ENCODE results near the gene ESYT2.

The ESYT2 gene

DNA sequence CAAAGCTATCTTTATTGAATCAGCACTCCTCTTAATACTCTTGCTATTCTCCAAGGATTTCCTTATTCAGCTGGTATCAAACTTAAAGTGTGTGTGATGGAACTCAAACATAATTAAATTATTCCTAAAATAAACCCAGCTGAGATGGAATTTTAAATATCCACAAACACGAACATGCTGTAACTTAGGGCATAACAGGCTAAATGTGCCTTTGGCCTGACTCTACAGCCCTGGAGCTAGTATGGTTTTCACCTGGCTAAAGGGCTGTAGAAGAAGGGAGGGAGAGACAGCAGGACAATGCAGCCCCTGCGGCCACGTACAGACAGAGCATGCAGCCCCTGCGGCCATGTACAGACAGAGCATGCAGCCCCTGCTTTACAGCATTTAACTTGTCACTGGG lies 34.0 kb downstream of the ESYT2 start:
- no peak for FAIRE-seq

- no peak for FAIRE-seq
Measured at GRCh38 chr7:158791107-158791506, 38.2 kb downstream of the ESYT2 start.

DNA sequence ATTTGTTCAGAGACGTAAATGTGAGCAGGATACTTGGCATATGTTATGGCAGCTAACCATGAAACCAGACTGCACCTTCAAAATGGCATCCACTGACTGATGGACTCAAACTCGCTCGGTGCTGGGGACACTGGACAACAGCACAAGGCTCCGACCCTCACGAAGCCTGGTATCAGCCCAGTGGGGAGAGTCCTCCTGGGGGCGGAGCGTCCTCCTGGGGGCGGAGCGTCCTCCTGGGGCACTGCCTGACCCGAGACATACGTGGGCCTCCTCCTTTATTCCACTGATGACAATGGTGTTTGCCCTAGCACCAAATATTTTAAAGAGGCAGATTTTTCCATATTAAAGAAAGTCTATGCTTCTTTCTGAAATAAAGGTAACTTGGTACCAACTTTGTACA lies 39.5 kb downstream of the ESYT2 start:
- no peak for FAIRE-seq

DNA sequence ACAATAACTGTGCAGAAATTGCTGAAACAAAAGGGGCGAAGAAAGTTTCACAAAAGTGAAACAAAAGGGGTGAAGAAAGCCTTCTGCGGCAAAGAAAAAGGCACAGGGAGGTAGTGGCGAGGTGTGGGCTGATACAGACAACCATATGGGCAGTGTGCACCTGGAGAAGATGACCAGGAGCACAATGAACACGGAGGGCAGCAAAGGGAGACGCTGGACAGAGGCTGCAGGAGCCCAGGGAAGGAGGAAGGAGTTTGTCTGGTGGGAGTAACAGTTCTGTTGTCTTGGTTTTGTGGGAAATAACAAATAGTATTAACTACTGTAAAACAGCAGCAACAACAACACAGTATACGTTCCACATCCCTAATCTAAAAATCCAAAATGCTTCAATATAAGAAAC lies 42.4 kb downstream of the ESYT2 start:
- FAIRE-seq = no peak

- no peak for FAIRE-seq
Measured at GRCh38 chr7:158784270-158784669, 45.0 kb downstream of the ESYT2 start.

DNA sequence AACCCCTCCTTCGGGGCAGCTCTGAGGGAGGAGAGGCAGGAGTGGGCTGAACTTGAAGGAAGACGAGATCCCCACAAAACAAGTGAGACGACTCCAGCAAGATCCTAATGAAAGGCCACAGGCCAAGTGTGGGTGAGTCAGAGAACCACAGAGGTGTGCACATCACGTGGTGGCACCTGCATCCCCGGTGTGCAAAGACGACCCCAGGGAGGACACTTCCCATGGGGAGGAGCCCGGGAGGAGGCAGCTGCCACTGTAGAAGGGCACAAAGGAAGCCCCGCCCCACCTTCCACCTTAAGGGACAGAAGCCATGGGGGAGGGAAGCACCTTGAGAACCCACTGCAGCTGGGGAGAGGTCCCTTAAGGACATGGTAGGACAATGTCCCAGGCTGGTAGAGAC lies 45.7 kb downstream of the ESYT2 start:
- no peak for FAIRE-seq

DNA sequence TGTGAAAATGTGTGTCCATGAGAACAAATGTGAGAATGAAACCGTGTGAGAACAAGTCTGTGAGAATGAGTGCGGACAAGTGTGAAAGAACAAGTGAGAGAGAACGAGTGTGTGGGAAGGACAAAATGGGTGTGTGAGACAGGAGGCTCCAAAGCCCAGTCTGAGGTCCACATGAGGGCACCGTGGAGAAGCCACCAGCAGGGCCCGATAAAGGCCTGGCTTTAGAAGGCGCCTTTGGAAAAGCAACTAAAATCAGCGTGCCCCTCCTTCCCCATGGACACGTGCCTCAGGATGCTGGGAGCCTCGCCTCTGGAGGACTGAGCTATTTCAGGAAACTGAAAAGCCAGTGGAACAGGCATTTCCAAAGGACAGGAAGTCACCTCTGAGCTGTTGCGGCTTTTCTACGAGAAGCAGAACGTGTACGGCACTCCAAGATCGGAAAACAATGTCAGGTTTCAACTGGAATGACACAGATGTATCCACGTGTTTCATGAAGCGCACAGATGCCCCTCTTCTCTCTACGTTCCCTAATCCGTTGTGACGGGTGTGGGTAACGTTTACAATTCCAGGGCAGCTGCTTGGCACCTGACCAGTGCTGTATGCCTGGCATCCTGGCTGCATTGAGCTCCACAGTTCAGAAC lies 46.4 kb downstream of the ESYT2 start:
- FAIRE-seq = no peak

GRCh38 chr7:158781974-158782664 lies 47.2 kb downstream of the ESYT2 start:
- FAIRE-seq = no peak

DNA sequence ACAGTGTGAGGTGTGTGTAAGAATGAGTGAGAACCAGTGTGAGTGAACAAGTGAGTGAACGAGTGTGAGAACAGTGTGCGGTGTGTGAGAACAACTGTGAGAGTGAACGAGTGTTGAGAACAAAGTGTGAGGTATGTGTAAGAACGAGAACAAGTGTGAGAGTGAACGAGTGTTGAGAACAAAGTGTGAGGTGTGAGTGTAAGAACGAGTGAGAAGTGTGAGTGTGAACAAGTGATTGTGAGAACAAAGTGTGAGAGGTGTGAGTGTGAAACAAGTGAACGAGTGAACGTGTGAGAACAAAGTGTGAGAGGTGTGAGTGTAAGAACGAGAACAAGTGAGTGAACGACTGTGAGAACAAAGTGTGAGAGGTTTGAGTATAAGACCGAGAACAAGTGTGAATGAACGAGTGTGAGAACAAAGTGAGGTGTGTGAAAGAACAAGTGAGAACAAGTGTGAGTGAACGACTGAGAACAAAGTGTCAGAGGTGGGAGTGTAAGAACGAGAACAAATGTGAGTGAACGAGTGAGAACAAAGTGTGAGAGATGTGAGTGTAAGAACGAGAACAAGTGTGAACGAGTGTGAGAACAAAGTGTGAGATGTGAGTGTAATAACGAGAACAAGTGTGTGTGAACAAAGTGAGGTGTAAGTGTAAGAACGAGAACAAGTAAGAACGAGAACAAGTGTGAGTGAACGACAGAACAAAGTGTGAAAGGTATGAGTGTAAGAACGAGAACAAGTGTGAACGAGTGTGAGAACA lies 47.9 kb downstream of the ESYT2 start:
- no peak for FAIRE-seq

DNA sequence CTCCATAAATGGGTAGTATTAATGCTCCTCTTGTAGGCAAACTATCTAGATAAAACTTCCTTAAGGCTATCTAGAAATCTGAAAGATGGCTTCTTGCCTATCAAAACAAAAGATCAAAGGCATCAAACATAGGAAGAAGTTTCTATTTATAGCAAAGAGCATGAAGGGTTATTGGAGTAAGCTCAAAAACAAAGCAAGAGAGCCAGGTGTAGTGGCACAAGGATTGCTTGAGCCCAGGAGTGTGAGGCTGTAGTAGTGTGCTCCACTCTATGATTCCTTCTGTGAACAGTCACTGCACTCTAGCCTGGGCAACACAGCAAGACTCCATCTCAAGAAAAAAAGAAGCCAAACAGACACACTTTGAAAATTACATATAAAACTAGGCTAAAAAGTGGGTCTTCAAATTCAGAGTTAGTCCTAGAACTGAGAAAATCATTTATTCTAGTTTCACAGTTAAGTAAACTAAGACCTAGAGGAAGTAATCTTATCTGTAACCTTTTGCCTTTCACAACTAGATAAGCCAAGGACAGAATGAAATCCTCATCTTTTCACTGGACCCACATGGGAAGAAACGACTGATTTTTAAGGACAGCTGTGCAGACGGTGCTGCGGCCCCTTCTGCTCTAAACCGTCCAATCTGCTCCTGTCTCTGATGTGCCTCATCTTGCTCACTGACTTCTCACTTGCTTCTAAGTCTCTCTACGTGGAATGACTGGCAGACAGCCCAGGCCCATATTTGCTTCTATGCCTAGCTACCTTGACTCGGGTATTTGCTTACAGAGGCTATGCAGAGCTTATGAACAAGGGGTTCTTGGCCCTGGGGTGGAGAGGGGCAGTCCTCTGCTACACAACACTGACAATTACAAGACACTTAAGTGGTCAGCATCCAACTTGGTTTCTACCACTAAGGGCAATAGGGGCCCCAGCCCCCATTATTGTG lies 50.0 kb downstream of the ESYT2 start:
- no peak for FAIRE-seq

DNA sequence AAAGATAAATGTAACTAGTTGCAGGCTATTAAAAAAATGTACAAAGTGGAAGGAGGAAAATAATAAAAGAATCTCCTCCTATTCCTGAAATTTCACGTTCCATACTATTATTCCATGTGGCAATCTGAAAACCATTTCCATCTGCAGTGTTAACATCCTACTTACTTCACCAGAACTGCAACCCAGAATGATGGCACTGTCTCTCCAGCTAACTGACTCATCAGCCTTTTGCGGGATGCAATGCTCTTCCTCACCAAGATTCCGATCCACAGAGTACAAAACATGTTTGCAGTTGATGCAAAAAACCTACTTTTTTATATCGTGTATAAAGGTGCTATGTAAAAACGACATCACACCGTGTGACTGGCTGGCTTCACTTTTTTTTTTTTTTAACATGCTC lies 50.8 kb downstream of the ESYT2 start:
- FAIRE-seq = no peak

DNA sequence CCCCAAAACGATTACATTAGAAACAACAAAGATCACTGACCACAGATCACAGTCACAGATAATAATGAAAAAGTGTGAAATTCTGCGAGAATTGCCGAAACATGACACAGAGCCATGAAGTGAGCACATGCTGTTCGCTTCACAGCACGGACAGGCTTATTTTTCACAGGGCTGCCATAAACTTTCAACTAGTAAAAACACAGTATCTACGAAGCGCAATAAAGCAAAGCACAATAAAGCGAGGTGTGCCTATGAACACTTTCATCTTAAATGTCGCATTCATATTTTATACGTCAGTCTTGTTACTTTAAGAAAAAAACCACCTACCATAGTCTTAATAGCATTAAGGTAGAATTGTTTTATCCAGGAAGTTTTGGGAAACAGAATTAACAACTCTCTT lies 51.5 kb downstream of the ESYT2 start:
- no peak for FAIRE-seq

GRCh38 chr7:158776474-158776873 lies 52.8 kb downstream of the ESYT2 start:
- FAIRE-seq = no peak

DNA sequence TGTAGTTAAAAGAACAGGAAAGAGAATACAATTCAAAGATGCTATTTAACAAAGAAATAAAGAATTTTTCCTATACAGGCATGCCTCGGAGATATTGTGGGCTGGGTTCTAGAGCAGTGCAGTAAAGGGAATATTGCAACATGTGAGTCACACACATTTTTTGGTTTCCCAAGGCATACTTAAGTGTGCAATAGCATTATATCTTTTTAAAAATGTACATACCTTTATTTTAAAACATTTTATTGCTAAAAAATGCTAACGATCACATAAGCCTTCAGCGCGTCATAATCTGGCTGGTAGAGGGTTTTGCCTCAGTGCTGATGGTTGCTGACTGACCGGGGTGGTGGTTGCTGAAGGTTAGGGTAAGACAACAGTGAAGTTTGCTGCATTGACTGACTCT lies 54.4 kb downstream of the ESYT2 start:
- no peak for FAIRE-seq

- no peak for FAIRE-seq
Measured at GRCh38 chr7:158772916-158773315, 56.4 kb downstream of the ESYT2 start.

DNA sequence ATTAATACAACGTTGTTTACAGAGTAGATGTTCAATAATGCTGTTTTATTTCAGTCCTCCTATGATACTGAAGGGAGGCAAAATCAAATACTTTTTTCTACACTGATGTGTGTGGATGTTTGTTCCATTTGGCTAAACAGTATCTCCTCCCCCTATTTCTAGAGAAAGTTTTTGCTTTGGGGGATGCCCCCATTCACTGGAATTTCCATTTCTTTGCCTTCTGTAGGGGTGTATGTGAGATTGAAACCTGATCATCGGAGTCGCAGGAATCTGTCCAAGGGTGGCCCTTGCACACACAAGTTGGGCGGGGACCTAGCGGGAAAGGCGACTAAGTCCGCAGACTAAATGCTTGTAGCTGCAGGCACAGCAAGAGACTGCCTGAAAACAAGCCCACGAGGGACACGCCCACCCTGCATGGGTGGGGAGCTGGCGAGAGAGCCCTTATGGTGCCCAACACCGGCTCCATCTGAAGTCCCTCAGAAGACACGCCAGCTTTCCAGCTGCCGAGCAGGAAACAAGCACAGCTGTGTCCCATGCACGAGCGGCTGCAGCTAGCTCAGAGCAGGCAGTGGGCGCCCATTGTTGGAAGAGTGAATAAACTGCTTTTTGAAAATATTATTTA lies 58.0 kb downstream of the ESYT2 start:
- FAIRE-seq = no peak

GRCh38 chr7:158767707-158768106 lies 61.6 kb downstream of the ESYT2 start:
- no peak for FAIRE-seq

DNA sequence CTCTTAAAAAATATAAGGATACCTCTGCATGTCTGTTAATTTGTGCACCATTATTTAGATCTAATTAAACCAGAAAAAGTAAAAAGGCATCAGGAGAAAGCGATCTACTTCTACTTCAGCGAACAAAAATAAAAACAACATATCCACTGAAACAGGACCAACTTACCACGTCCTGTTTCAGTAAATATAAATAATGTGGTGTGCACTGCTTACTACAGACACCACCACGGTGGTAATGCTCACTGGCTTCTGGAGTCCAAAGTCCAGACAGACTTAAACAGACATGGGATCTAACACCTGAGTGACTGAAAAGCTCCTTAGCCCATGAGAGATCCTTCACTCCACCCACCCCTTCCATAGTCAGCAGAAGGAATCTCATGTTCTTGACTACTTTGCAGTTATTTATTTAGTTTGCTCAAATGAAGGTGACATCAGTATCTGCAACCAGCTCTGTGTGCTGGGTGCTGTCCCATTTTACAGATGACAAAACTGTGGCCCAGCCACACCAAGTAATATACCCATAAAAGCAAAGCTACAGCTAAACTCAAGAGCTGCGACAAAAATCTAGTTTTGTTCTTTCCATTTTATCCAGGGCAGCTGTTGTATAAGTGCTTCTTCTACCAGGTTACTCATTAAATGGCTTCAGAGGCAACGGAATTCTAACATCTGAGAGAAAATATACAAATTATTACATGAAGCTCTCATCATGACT lies 62.6 kb downstream of the ESYT2 start:
- no peak for FAIRE-seq

GRCh38 chr7:158765020-158765419 lies 64.3 kb downstream of the ESYT2 start:
- FAIRE-seq = no peak

DNA sequence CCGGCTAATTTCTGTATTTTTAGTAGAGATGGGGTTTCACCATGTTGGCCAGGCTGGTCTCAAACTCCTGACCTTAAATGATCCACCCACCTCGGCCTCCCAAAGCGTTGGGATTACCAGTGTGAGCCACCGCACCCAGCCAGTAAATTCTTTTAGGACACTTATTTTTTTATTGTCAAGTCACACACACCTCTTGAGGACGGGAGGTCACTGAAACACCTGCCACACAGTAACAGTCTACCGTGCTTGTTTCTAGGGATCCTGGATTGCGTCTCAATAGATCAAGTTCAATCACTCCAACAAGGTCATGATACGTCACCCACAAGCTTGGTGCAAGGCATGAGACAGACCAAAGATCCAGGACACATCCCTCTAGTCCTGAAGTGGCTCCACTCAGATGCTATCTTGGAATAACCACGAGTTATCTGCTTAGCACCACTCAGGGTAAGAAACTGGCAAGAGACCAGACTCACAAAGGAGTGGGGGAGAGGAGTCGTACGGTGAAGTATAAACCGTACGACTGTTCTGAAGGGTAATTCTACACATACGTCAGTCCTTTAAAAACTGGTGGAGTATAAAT lies 65.8 kb downstream of the ESYT2 start:
- FAIRE-seq = no peak

DNA sequence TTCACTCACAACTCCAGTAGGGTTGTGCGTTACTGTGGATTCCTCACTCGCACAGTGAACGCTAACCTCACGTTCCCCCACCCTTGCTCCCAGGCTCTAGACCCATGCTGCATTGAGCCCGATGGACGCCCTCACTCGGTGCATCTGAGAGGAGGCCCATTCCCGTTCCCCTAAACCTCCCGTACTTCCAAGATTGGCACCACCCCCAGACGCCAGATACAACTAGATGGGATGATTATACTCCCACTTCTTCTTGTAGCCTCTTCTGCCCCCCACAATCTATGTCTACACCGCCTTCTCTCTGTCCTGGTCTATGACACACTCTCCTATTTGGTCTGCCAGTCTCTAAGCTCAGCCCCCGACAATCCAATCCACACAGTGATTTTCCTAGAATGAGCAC lies 67.4 kb downstream of the ESYT2 start:
- no peak for FAIRE-seq

All from endometrium (tissue), 2 donors.